Stimulated activated CD4-positive, alpha-beta T cell treated with anti-CD3 and anti-CD28 coated beads, Interleukin-12 subunit alpha, Interleukin-12 subunit beta, amount 100 ng/mL, for 4 hours (primary cell): ENCODE measurements around the gene EVPL.
"Not testable (repeated sequence)": the region's sequence is repeated elsewhere in the genome, so short reads cannot be mapped to it uniquely, and the experiment has no call there.

ENCODE experiments used
- DNase-seq: peaks from one replicate; pipeline ENCODE4 v3.0.0-alpha.2; 2020

The EVPL gene

DNA sequence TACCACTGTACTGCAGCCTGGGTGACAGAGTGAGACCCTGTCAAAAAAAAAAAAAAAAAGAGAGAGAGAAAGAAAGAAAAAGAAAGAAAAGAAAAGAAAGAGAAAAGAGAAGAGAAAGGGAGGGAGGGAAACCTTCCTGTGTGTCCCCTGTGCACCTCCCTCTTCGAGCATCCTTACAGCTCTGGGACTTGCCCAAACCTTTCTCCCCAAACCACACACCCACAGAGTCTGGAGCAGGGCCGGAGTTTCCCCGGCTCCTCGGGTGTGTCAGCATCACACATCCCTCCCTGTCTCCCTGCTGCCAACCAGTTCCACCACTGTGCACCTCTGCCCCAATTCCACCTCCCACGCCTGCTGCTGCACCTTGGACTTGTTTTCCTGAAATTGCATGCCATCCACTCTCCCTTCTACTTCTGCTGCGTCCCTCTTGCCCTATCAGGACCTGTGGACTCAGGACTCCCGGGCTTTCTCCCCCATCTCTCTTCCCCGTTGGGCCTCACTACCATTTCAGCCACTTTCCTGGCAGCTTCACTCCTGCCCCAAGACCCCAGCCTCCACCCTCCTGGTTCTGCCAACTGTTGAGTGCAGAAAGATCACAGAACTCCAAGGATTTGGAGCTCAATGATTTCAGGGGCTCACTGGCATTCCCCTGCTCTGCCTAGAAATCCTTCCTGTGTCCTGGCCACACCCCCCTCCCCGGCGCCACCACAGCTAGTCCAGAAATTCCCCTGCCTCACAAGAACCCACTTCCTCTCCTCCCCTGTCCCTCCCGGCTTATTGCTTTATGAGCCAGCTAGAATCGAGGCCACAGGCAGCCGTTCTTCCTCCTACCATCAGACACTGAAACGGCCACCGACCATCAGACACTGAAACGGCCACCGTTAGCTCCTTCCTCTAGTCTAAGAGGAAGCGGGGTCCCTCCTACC is 30.2 kb downstream of the EVPL start:
- no peak for DNase-seq

DNA sequence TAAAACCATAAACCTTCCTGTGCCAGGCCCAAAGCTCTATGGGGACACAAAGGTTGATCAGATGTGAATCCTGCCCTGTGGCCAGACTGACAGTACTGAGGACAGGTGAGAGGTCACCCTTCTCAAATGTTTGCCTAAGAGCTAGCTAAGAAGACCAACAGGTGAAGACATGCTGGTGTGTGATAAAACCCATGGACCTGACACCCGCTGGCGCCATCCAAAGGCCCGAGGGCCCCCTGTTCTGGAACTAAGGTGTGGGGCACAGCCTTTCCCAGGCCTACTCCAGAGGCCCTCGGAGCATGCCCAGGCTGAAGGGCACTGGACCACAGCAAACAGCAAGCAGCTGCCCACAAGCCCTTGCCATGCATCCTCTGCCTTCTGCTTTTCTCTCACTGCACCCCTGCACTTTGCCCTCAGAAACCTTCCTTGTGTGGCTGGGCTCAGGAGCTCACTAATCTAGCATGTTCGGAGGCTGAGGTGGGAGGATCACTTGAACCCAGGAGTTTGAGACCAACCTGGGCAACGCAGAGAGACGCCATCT is 31.7 kb downstream of the EVPL start:
- DNase-seq: no peak

GRCh38 chr17:75994802-75995370 is 32.2 kb downstream of the EVPL start:
- no peak for DNase-seq

GRCh38 chr17:75991396-75991795 is 35.7 kb downstream of the EVPL start:
- no peak for DNase-seq

DNA sequence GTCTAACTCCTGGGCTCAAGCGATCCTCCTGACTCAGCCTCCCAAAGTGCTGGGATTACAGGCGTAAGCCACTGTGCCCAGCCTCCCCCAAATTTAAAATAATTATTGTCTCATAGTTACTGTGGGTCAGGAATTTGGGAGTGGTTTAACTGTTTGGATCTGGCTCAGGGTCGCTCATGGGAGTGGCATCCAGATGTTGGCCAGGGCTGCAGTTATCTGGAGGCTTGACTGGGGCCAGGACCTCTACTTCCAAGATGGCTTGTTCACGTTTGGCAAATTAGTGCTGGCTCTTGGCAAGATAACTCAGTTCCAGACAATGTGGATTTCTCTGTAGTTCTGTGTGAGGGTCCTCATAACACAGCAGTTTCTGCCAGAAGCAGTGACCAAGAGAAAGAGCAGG is 40.1 kb downstream of the EVPL start:
- no peak for DNase-seq

- DNase-seq: no peak
Measured at GRCh38 chr17:75985986-75986385, 41.1 kb downstream of the EVPL start.

DNA sequence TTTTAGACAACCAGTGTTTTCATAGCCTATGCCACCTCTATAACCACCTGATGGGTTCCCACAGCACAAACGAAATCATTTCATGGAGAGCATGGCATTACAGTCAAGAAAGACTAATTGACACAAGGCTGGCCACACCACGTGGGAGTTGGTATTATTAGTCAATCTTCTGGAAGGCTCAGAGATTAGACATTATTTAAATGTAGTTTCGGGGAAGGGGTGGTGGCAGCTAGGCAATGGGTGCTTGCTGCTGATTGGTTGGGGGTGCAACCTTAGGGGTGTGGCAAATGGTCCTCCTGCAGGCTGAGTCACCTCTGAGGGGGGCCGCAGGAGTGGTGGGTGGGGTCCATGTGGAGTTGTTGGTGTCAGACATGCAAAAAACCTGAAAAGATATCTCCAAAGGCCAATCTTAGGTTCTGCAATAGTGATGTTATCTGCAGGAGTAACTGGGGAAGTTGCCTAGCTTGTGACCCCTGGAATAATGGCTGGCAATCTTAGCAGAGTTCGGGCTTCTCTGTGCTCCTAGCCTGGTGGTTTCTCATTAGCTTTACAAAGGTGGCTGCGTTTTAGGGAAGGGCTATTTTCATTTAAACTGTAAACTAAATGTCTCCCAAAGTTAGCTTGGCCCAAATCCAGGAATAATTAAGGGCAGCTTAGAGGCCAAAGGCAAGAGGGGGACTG is 43.5 kb downstream of the EVPL start:
- no peak for DNase-seq

DNA sequence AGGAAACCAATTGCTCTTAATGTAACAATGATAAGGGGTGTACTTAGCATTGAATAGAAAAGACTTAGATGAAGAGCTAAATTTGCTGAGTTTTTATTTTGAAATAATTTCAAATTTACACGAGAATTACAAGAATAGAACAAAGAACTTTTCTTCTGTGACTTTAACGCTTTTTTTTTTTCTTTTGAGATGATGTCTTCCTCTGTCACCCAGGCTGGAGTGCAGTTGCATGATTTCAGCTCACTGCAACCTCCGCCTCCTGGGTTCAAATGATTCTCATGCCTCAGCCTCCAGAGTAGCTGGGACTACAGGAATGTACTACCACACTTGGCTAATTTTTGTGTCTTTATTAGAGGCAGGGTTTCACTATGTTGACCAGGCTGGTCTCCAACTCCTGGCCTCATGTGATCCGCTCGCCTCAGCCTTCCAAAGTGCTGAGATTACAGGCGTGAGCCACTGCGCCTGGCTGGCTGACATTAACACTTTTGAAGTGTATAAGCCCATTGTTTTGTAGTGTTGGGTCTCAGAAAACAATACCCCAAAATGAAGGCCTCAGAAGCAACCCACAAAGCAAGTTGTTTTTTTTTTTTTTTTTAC is 46.0 kb downstream of the EVPL start:
- no peak for DNase-seq

GRCh38 chr17:75980188-75981018 is 46.7 kb downstream of the EVPL start:
- DNase-seq: no peak

DNA sequence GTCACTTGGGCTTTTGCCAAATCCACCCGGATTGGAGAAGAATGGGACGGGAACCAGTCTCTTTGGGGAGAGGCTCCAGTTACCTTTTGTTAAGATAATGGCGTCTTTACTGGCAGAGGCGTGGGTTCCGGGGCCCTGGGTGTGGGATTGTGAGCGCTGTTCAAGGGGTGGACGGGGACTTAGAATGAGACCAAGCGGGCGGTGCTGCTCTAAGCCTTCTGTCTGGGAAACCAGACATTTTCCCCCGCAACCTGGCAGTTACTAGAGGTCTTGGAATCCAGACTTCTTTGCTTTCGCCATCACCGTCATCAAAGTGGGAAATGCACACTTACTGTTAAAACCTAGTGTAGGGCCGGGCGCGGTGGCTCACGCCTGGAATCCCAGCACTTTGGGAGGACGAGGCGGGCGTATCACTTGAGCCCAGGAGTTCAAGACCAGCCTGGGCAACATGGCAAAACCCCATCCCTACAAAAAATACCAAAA is 47.4 kb downstream of the EVPL start:
- no peak for DNase-seq

DNA sequence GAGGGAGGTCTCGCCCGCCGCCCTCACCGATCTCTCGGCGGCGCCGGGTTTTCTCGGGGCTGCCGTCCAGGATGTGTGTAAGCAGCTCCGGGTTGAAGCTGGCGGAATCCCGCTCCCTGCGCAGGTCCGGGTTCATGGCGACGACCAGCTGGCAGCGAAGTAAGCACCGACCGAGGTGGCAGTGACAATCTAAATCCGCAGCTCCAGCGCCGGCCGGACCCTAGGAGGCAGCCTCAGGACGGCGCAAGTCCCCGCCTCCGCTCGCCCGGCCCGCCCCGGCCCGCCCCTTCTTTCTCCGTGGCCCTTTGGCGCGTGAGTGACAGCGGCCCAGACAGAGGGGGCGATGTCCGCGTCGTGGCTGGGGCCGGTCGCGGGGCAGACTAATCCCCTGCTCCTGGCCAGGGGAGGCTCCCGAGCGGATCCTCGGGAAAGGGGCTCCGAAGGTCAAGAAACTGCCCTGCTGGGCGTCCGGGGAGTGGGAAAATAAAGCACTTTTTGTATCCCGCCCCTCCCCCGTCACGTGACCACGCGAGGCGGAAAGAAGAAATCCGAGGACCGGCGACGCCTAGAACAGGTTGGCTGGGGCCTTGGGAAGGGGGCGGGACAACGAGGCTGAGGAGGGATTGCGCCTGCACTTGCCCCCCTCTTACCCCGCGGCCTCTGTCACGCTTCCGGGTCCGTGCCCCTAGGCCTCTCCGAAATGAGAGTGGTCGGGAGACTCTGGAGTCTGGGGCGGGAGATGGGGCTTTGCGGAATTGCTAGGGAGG is 48.0 kb downstream of the EVPL start, which contains the start of the genes ACOX1 and TEN1:
ACOX1 (minus strand) TSS at position 229 of the 767 bp plus-strand sequence; CDS start at position 136, 93 bp downstream.
TEN1 (plus strand) TSS at position 303 of the 767 bp plus-strand sequence. CDS start 6,953 bp downstream, outside the sequence.
- peak; percentile 96 for DNase-seq

GRCh38 chr17:75976175-75976848 is 50.8 kb downstream of the EVPL start:
- DNase-seq: no peak

- DNase-seq: no peak
Measured at GRCh38 chr17:75975757-75976174, 51.3 kb downstream of the EVPL start.

DNA sequence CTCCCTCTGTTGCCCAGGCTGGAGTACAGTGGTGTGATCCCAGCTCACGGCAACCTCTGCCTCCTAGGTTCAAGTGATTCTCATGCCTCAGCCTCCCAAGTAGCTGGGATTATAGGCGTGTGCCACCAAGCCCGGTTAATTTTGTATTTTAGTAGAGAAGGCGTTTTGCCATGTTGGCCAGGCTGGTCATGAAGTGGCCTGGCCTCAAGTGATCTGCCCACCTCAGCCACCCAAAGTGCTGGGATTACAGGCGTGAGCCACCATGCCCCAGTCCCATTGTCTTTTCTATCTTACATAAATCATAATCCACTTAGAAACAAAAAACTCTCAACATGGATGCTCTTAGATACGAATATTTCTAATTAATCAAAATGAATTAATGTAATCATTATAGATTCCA is 51.9 kb downstream of the EVPL start:
- DNase-seq: not testable (repeated sequence)

DNA sequence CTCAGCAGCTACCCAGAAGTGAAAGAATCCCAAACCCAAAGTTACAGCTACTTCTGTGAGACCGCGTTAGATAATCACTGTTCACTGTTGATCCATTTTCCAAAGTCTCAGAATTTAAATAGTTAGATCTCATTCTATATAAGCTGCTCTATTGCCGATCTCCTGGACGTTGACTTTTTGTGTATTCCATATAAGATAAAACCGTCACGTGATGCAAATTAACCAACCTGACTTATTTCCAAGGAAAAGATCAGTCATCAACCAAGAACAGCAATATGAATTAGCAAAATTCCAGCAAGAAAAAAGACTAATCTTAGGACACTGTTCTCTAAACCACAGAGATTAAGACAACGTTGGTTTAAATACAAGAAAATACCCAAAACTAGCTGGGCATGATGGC is 56.5 kb downstream of the EVPL start:
- no peak for DNase-seq

DNA sequence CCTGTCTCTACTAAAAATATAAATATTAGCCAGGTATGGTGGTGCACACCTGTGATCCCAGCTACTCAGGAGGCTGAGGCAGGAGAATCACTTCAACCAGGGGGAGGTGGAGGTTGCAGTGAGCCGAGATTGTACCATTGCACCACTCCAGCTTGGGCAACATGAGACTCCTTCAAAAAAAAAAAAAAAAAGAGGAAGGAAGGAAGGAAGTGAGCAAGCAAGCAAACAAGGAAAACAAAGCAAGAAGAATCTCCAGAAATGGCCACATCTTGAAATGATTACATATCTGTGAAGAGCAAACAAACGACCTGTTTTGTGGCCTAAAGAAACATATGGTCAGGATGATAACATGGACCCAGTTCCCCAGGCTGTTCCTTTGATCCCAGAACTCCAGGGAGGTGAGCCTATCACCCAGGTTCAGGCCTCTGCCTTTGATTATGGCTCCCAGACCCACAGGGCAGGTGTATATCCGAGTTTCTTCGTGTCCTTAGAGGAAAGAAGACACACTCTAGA is 57.0 kb downstream of the EVPL start:
- DNase-seq: no peak

- not testable (repeated sequence) for DNase-seq
Measured at GRCh38 chr17:75969044-75969443, 58.1 kb downstream of the EVPL start.

DNA sequence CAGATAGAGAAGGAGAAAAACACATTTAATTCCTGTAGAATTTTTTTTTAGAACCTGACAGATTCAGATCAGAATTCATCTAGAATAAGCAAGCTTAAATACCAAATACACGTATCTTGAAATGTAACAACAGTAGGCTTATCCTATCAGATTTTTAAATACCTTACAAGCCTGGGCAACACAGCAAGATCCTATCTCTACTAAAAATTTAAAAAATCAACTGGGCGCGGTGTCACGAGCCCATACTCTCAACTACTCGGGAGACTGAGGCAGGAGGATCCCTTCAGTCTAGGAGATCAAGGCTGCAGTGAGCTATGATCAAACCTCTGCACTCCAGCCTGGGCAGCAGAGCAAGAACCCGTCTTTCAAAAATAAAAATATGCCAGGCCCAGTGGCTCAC is 61.6 kb downstream of the EVPL start:
- DNase-seq: no peak

DNA sequence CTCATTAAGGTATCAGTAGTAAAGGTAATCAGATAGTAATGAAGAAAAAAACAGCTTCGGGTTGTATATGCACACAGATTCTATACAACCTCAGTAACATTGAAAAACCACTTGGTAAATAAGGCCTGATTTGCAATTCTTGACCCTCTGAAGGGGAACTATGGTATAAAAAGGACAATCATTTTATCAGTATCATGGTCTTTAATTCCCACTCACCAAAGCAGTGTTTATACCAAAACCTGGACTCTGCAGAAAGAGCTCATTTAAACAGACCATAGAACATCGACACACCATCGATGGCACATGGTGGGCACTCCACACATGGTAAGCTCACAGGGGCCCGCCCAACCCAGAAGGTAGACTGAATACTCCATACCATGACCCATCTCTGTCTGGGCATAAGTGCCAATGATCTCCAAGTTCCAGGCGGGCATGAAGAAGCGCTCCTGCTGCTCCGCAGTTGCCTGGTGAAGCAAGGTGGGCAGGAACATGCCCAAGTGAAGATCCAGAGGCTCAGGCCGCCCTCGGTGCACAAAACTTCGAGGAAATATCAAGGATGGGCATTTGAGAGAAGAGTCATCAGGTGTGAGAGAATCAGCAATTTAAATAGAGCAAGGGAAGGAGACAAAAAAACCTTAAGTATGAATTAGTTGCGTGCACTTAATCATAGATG is 67.1 kb downstream of the EVPL start:
- no peak for DNase-seq
